GM21723 (cell line): ENCODE results near the gene ANP32B.

Source experiments
- ATAC-seq: cut with Tn5 transposase; IDR thresholded peaks from one replicate; pipeline ENCODE4 v1.9.1; 2021; ENCODE audit warnings: mild to moderate bottlenecking, moderate library complexity; ENCODE audit not compliant: unreplicated experiment

Gene ANP32B

GRCh38 chr9:98021306-98022040, 38.3 kb downstream of the ANP32B start:
- ATAC-seq = no peak

GRCh38 chr9:98022447-98022846, 39.3 kb downstream of the ANP32B start:
- no peak for ATAC-seq

GRCh38 chr9:98024702-98025101, 41.6 kb downstream of the ANP32B start:
- ATAC-seq = no peak

- ATAC-seq = no peak
Measured at GRCh38 chr9:98031169-98031568, 48.0 kb downstream of the ANP32B start.

DNA sequence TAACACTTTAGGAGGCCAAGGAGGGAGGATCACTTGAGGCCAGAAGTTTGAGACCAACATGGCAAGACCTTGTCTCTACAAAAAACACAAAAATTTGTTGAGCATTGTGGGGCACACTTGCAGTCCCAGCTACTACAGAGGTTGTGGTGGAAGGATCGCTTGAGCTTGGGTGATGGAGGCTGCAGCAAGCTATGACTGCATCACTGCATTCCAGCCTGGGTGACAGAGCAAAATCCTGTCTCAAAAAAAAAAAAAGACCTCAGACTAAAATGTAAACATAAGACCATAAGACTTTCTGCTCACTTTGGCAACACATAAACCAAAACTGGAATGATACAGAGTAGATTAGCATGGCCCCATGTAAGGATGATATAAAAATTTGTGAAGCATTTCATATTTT, 48.8 kb downstream of the ANP32B start:
- ATAC-seq = no peak

- peak; percentile 57 for ATAC-seq
Measured at GRCh38 chr9:98034593-98035546, 51.7 kb downstream of the ANP32B start.

GRCh38 chr9:98037357-98037756, 54.2 kb downstream of the ANP32B start:
- ATAC-seq = no peak

GRCh38 chr9:98038958-98039357, 55.8 kb downstream of the ANP32B start:
- peak; percentile 35 for ATAC-seq

DNA sequence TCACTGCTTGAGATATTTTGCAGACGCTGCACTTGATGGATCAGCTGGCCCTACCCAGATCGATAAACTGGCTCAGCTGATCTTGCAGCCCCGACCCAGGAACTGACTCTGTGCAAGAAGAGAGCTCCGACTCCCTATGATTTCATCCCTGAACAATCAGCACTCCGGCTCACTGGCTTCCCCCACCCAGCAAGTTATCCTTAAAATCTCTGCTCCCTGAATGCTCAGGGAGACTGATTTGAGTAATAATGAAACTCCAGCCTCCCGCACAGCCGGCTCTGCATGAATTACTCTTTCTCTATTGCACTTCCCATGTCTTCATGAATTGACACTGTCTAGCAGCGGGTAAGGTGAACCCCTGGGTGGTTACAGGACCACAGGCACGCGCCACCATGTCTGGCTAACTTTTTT, 56.5 kb downstream of the ANP32B start:
- no peak for ATAC-seq

- no peak for ATAC-seq
Measured at GRCh38 chr9:98040212-98040611, 57.1 kb downstream of the ANP32B start.

GRCh38 chr9:98043915-98044314, 60.8 kb downstream of the ANP32B start:
- ATAC-seq = no peak

DNA sequence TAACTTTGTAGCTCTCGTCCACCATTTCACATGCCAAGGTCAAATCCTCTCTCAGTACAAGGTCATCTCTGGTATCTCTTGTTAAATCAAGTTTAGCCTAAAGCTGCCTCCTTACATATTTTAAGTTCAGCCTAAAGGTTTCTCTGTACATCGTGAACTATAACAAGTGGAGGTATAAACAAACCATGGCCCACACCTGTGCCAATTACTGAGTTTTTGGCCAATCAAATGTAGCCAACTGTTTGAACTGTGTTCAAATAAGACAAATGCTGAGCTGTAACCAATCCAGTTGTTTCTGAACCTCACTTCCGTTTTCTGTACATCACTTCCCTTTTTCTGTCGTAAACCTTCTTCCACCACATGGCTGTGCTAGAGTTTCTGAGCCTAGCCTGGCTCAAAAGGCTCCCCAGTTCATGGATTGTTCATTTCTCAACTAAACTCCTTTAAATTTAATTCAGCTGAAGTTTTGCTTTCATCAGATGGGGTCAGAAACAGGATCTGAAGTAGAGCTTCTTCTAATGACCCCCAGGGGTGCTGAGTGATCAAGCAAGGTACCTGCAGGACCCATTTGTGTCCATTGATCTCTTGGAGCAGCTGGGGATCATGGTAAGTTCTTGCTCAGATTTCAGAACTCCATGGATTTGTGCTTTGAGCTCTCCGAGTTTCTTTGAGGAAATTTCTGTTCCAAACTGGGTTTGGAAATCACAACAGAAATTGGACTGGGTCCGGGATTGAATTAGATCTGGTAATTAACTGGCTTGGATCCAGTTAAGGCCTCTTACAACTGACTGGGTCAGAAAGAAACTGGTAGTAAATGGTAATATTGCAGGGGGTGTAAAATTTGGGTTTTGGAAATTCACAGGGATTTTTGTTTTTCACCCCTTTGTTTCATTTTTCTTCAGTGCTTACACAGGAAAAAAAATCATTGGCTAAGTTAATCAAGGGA, 62.4 kb downstream of the ANP32B start:
- ATAC-seq = peak; percentile 85

- no peak for ATAC-seq
Measured at GRCh38 chr9:98046180-98046543, 63.0 kb downstream of the ANP32B start.

DNA sequence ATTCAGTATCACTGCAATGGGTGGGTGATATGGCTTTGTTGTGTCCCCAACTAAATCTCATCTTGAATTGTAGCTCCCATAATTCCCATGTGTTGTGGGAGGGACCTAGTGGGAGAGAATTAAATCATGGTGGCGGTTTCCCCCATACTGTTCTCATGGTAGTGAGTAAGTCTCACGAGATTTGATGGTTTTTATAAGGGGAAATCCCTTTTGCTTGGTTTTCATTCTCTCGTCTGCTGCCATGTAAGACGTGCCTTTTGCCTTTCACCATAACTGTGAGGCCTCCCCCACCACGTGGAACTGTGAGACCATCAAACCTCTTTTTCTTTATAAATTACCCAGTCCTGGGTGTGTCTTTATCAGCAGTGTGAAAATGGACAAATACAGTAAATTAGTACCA, 63.9 kb downstream of the ANP32B start:
- ATAC-seq = no peak

GRCh38 chr9:98049288-98050072, 66.3 kb downstream of the ANP32B start:
- no peak for ATAC-seq

DNA sequence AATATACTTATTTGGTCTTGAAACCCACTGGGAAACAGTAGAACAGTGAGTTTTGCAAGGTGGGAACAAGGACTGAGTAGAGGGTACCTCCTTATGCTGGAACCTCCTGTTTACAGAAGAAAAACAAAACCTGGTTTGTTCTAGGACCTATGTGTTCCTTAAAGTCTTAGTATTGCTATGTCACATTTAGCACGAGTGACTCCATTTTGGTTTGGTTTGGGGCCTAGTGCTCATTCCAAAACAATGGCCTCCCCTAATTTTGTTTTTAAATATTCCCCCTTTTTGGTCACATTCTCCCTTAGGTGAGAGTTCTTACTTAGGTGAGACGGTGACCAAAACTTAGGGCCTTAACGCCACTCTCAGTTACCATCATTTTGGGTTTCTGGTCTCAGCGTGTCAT, 67.2 kb downstream of the ANP32B start:
- no peak for ATAC-seq

- ATAC-seq = no peak
Measured at GRCh38 chr9:98054376-98054951, 71.3 kb downstream of the ANP32B start.

GRCh38 chr9:98056269-98057137, 73.4 kb downstream of the ANP32B start, which contains the start of gene NANS:
Gene NANS, plus strand, starts transcription at chr9:98056732. Its CDS starts 77 bp downstream, at chr9:98056809.
- ATAC-seq = peak; percentile 93
